ENCODE results near the gene BPIFB1. TPM values are rescaled to one million over a fixed set of nuclear protein-coding genes. Genes with fewer than 3 reads are reported as not detected.

BPIFB1 gene
- total and polyA plus RNA-seq, 11 donors, result 0.04 TPM; not detected in 10

- TF ChIP-seq POLR2A (IDR thresholded peaks at IDR 0.05), result no peak
- TF ChIP-seq, protein P1, sequence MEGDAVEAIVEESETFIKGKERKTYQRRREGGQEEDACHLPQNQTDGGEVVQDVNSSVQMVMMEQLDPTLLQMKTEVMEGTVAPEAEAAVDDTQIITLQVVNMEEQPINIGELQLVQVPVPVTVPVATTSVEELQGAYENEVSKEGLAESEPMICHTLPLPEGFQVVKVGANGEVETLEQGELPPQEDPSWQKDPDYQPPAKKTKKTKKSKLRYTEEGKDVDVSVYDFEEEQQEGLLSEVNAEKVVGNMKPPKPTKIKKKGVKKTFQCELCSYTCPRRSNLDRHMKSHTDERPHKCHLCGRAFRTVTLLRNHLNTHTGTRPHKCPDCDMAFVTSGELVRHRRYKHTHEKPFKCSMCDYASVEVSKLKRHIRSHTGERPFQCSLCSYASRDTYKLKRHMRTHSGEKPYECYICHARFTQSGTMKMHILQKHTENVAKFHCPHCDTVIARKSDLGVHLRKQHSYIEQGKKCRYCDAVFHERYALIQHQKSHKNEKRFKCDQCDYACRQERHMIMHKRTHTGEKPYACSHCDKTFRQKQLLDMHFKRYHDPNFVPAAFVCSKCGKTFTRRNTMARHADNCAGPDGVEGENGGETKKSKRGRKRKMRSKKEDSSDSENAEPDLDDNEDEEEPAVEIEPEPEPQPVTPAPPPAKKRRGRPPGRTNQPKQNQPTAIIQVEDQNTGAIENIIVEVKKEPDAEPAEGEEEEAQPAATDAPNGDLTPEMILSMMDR (IDR thresholded peaks at IDR 0.05), result no peak
- 71 to 89% (median 74%) methylated on average over 1 to 3 of the region's 3 CpGs for WGBS, 4 donors
- Histone ChIP-seq H3K27me3 (peaks cover 0 to 30% (median 0%) of the 10 kb centered on the region in 9 donors), H3K4me1 (no peaks in the 10 kb centered on the region), H3K27ac (no peak overlapping the region), H3K36me3 (no peaks in the 10 kb centered on the region), H3K9me3 (no peaks in the 10 kb centered on the region), H3K4me3 (no peak overlapping the region)
- ATAC-seq (no peak), DNase-seq (no peak)
- intact Hi-C loops (cut with DNase I), result no loop called here
These were observed 33.9 kb downstream of the BPIFB1 start for GRCh38 chr20:33316958-33317357.

DNA sequence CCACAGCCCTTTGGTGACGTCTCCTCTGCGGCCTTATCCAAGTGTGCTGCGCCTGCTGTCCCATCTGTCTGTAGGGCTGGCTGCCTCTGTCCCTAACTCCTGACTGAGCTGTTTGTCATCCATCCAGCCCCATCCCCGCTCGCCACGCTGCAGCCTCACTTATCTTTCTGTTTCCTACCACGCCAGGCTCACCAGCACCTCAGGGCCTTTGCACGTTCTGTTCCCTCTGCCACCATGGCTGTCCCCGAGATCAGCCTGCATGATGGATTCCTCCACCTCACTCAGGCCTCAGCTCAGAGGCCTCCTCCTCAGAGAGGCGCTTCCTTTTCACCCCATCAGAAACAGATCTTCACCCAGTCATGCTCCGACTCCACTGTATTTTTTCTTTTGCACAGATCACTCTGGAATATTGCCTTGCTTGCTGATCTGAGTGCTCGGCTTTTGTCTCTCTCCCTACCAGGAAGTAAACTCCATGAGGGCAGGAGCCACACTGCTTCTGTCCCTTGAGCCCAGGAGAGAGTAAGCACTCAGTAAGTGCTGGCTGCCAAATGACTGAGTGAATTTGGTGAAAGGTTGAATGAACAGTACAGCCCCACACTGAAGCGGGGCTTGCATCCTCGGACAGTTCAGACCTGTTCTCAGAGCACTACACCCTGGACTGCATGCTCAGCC lies 34.5 kb downstream of the BPIFB1 start:
- intact Hi-C loops (cut with DNase I), result no loop called here
- 84 to 91% (median 85%) methylated on average over 14 of the region's 14 CpGs for WGBS, 4 donors
- Histone ChIP-seq H3K4me3 (no peak overlapping the region), H3K9me3 (no peaks in the 10 kb centered on the region), H3K27ac (no peak overlapping the region), H3K4me1 (no peaks in the 10 kb centered on the region), H3K27me3 (peaks cover 0 to 36% (median 0%) of the 10 kb centered on the region in 9 donors), H3K36me3 (no peaks in the 10 kb centered on the region)
- ATAC-seq (peak in 1 of 4 donors; percentile 19), DNase-seq (no peak)
- TF ChIP-seq, protein P1 (IDR thresholded peaks at IDR 0.05), result no peak
- TF ChIP-seq POLR2A (IDR thresholded peaks at IDR 0.05), result no peak

GRCh38 chr20:33318096-33318429 lies 35.0 kb downstream of the BPIFB1 start:
- Histone ChIP-seq H3K27me3 (peaks cover 0 to 36% (median 0%) of the 10 kb centered on the region in 9 donors), H3K36me3 (no peaks in the 10 kb centered on the region), H3K9me3 (no peaks in the 10 kb centered on the region), H3K4me1 (no peaks in the 10 kb centered on the region), H3K27ac (no peak overlapping the region), H3K4me3 (no peak overlapping the region)
- DNase-seq, result no peak
- no peak for ATAC-seq
- 33 to 60% (median 35%) methylated on average over 1 to 5 of the region's 5 CpGs for WGBS, 4 donors
- TF ChIP-seq, protein P1 (IDR thresholded peaks at IDR 0.05), result no peak
- TF ChIP-seq POLR2A (IDR thresholded peaks at IDR 0.05), result no peak
- intact Hi-C loops (cut with DNase I), result no loop called here

DNA sequence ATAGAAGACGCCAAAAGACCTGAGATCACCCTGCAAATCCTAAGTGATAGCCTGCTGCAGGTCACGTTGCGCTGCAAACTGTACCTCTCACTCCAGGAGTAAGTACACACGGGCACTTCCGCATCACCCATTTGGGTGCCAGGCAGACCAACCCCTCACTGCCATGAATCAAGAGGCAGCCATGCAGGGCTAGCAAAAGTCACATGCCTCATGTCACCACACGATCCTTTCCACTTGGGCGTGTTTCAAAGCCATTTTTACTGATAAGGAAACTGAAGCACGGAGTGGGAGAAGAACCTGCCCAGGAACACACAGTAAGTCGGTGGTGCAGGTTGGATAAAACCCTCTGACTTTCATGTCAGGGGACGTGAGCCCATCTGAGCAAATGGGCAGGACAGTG lies 37.0 kb downstream of the BPIFB1 start:
- H3K4me1 ChIP-seq, result no peaks in the 10 kb centered on the region
- ATAC-seq (no peak), DNase-seq (no peak)
- TF ChIP-seq POLR2A (IDR thresholded peaks at IDR 0.05), result no peak
- TF ChIP-seq, protein P1 (IDR thresholded peaks at IDR 0.05), result no peak
- no peaks in the 10 kb centered on the region for H3K36me3 ChIP-seq
- no peak overlapping the region for H3K4me3 ChIP-seq
- 68 to 78% (median 71%) methylated on average over 10 of the region's 10 CpGs for WGBS, 4 donors
- H3K9me3 ChIP-seq, result no peaks in the 10 kb centered on the region
- peaks cover 0 to 40% (median 0%) of the 10 kb centered on the region in 9 donors for H3K27me3 ChIP-seq
- no peak overlapping the region for H3K27ac ChIP-seq
- intact Hi-C loops (cut with DNase I), result no loop called here

Measured in heart left ventricle (tissue), 16 donors.